H9 (cell line): ENCODE data around the gene FBXO22. TPM values are rescaled to one million over a fixed set of nuclear protein-coding genes. Genes with fewer than 3 reads are reported as not detected.

Source experiments
- DNase-seq: peaks from one replicate; pipeline ENCODE4 v3.0.0-alpha.2; 2017
- H2AFZ ChIP-seq: one replicate; pipeline ENCODE4 v1.6.1; 2013; ENCODE audit warnings: mild to moderate bottlenecking, low read length, control low read depth, moderate library complexity
- H2AK5ac ChIP-seq: 2 replicates; pipeline ENCODE4 v1.6.1; 2013; ENCODE audit warnings: low read length, control low read depth, mixed read lengths; ENCODE audit not compliant: insufficient read length
- H2BK120ac ChIP-seq: one replicate; pipeline ENCODE4 v1.6.1; 2013; ENCODE audit warnings: low read depth, mild to moderate bottlenecking, low read length, control low read depth, inconsistent platforms; ENCODE audit not compliant: poor library complexity, severe bottlenecking
- H2BK12ac ChIP-seq: 2 replicates; pipeline ENCODE4 v1.6.1; 2013; ENCODE audit warnings: low read length, control low read depth, mixed read lengths, low read depth; ENCODE audit not compliant: insufficient read length
- H2BK15ac ChIP-seq: 2 replicates; pipeline ENCODE4 v1.6.1; 2013; ENCODE audit warnings: low read depth, low read length, control low read depth
- H2BK20ac ChIP-seq: one replicate; pipeline ENCODE4 v1.6.1; 2013; ENCODE audit warnings: low read depth, mild to moderate bottlenecking, low read length, control low read depth, inconsistent platforms; ENCODE audit not compliant: poor library complexity, severe bottlenecking
- H2BK5ac ChIP-seq: 2 replicates; pipeline ENCODE4 v1.6.1; 2013; ENCODE audit warnings: low read length, control low read depth, mixed read lengths; ENCODE audit not compliant: insufficient read length
- H3K14ac ChIP-seq: 2 replicates; pipeline ENCODE4 v1.6.1; 2013; ENCODE audit warnings: low read length, control low read depth; ENCODE audit not compliant: insufficient read depth
- H3K18ac ChIP-seq: 2 replicates; pipeline ENCODE4 v1.6.1; 2013; ENCODE audit warnings: low read depth, mild to moderate bottlenecking, mixed read lengths, low read length, control low read depth; ENCODE audit not compliant: insufficient read length
- H3K23ac ChIP-seq: 2 replicates; pipeline ENCODE4 v1.6.1; 2013; ENCODE audit warnings: low read length, control low read depth, mixed read lengths, low read depth; ENCODE audit not compliant: insufficient read length
- H3K23me2 ChIP-seq: 2 replicates; pipeline ENCODE4 v1.6.1; 2013; ENCODE audit warnings: low read depth, mild to moderate bottlenecking, mixed read lengths, low read length, control low read depth; ENCODE audit not compliant: insufficient read length, poor library complexity, severe bottlenecking
- H3K27ac ChIP-seq: 2 replicates; pipeline ENCODE4 v1.5.1; 2013; ENCODE audit warnings: low read length, control low read depth, mixed read lengths, low read depth; ENCODE audit not compliant: insufficient read length
- H3K27me3 ChIP-seq: 2 replicates; pipeline ENCODE4 v1.6.1; 2013; ENCODE audit warnings: low read length, control low read depth, inconsistent platforms; ENCODE audit not compliant: insufficient read depth
- H3K4ac ChIP-seq: 2 replicates; pipeline ENCODE4 v1.6.1; 2013; ENCODE audit warnings: low read depth, mild to moderate bottlenecking, control low read depth, inconsistent platforms, low read length, moderate library complexity
- H3K4me1 ChIP-seq: 2 replicates; pipeline ENCODE4 v1.6.1; 2013; ENCODE audit warnings: low read length, control low read depth, inconsistent platforms; ENCODE audit not compliant: insufficient read depth
- H3K4me2 ChIP-seq: 2 replicates; pipeline ENCODE4 v1.6.1; 2013; ENCODE audit warnings: low read length, control low read depth, mixed read lengths; ENCODE audit not compliant: insufficient read length, insufficient read depth
- H3K56ac ChIP-seq: 2 replicates; pipeline ENCODE4 v1.6.1; 2013; ENCODE audit warnings: low read depth, mild to moderate bottlenecking, mixed read lengths, low read length, control low read depth; ENCODE audit not compliant: insufficient read length
- H3K79me1 ChIP-seq: 2 replicates; pipeline ENCODE4 v1.6.1; 2013; ENCODE audit warnings: low read depth, mild to moderate bottlenecking, moderate library complexity, low read length, control low read depth, inconsistent platforms; ENCODE audit not compliant: insufficient read depth, poor library complexity, severe bottlenecking
- H3K79me2 ChIP-seq: 2 replicates; pipeline ENCODE4 v1.6.1; 2013; ENCODE audit warnings: low read length, control low read depth, inconsistent platforms; ENCODE audit not compliant: insufficient read depth
- H3K9ac ChIP-seq: 2 replicates; pipeline ENCODE4 v1.6.1; 2013; ENCODE audit warnings: low read length, control low read depth, mixed read lengths; ENCODE audit not compliant: insufficient read length; ENCODE audit errors: extremely low read depth
- H3K9me3 ChIP-seq: one replicate; pipeline ENCODE4 v1.6.1; 2013; ENCODE audit warnings: low read depth, low read length, inconsistent platforms; ENCODE audit not compliant: control insufficient read depth
- H3T11ph ChIP-seq: one replicate; pipeline ENCODE4 v1.6.1; 2013; ENCODE audit warnings: mild to moderate bottlenecking, low read length, control low read depth, inconsistent platforms
- H4K20me1 ChIP-seq: one replicate; pipeline ENCODE4 v1.6.1; 2013; ENCODE audit not compliant: control insufficient read depth, insufficient read length, insufficient read depth
- H4K5ac ChIP-seq: 2 replicates; pipeline ENCODE4 v1.6.1; 2013; ENCODE audit warnings: low read depth, mild to moderate bottlenecking, mixed read lengths, low read length, control low read depth; ENCODE audit not compliant: insufficient read length
- H4K8ac ChIP-seq: replicated peaks from 2 replicates; pipeline ENCODE4 v1.6.1; 2013; ENCODE audit warnings: low read length, control low read depth, mixed read lengths, low read depth; ENCODE audit not compliant: insufficient read length
- H4K91ac ChIP-seq: 2 replicates; pipeline ENCODE4 v1.6.1; 2013; ENCODE audit warnings: low read depth, mild to moderate bottlenecking, moderate library complexity, mixed read lengths, low read length, control low read depth; ENCODE audit not compliant: insufficient read length
- H3K27ac Mint-ChIP-seq, 3 experiments: 2 replicates in 2 of 3; 3 replicates in 1 of 3; pipeline ENCODE4 v1.8.0; 2020 to 2021; ENCODE audit warnings: mixed read lengths in 3 of 3, mild to moderate bottlenecking in 1 of 3, moderate library complexity in 1 of 3
- H3K27me3 Mint-ChIP-seq: 2 replicates; pipeline ENCODE4 v1.8.0; 2021; ENCODE audit warnings: low read depth, mild to moderate bottlenecking, moderate library complexity, mixed read lengths
- H3K36me3 Mint-ChIP-seq, 3 experiments: 2 replicates in 2 of 3; 3 replicates in 1 of 3; pipeline ENCODE4 v1.8.0; 2020 to 2021; ENCODE audit warnings: low read depth in 3 of 3, mixed read lengths in 3 of 3; ENCODE audit not compliant: insufficient read depth in 1 of 3
- H3K4me1 Mint-ChIP-seq, 2 experiments: 2 replicates each; pipeline ENCODE4 v1.8.0; 2020; ENCODE audit warnings: mixed read lengths in 2 of 2
- H3K4me3 Mint-ChIP-seq, 2 experiments: 2 replicates in 1 of 2; 3 replicates in 1 of 2; pipeline ENCODE4 v1.8.0; 2020 to 2021; ENCODE audit warnings: mild to moderate bottlenecking in 2 of 2, mixed read lengths in 2 of 2, moderate library complexity in 1 of 2
- H3K9me3 Mint-ChIP-seq, 2 experiments: 2 replicates in 1 of 2; 3 replicates in 1 of 2; pipeline ENCODE4 v1.8.0; 2020; ENCODE audit warnings: mild to moderate bottlenecking in 2 of 2, mixed read lengths in 2 of 2, moderate library complexity in 1 of 2
- CTCF ChIP-seq: fragments of 200-600 bp; sonication (generic); conservative IDR thresholded peaks from 3 replicates; pipeline ENCODE4 v1.8.0; 2021; ENCODE audit warnings: antibody characterized with exemption, mild to moderate bottlenecking
- WGBS: extraction: QIAGEN DNeasy Blood & Tissue Kit; methylation state at CpG from one replicate; pipeline ENCODE4 v1.1.7; 2013; ENCODE audit warnings: missing lambda C conversion rate, low lambda C conversion rate, mixed read lengths; ENCODE audit not compliant: insufficient read length; ENCODE audit errors: extremely low coverage; 5-methylcytosine and 5-hydroxymethylcytosine counted together
- total RNA-seq: library from RNA; stranded (reverse); gene quantifications from 2 replicates; pipeline ENCODE4 v1.2.1, GENCODE V29; 2021

Gene FBXO22
- total RNA-seq, 1 experiment from 2014 or later = 59.9 TPM

- no peak overlapping the region for H3K14ac ChIP-seq
- Mint-ChIP-seq H3K36me3 (peaks cover 5 to 37% (median 17%) of the 10 kb centered on the region in 3 experiments; a peak in 6 of 7 replicates), H3K4me3 (no peak overlapping the region), H3K4me1 (peaks cover 26 to 33% of the 10 kb centered on the region in 2 experiments), H3K27me3 (no peaks in the 10 kb centered on the region), H3K27ac (0 out of 7 replicates have a peak overlapping the region, but pooled peaks of 1 of the 3 experiments have one; percentile 36), H3K9me3 (no peaks in the 10 kb centered on the region)
- no peak overlapping the region for H2BK120ac ChIP-seq
- no peak overlapping the region for H3K18ac ChIP-seq
- H2BK5ac ChIP-seq = no peak overlapping the region
- no peaks in the 10 kb centered on the region for H4K20me1 ChIP-seq
- no peak overlapping the region for H3K9ac ChIP-seq
- no peak overlapping the region for H3K27ac ChIP-seq
- WGBS = no CpG with 5 or more reads among the region's 2 CpGs
- no peak for DNase-seq
- H3K23me2 ChIP-seq = no peaks in the 10 kb centered on the region
- peaks cover 10% of the 10 kb centered on the region for H3K4me1 ChIP-seq
- no peak overlapping the region for H4K5ac ChIP-seq
- H3K79me2 ChIP-seq = peaks cover 3% of the 10 kb centered on the region; the same call in 1 of the 2 replicates
- H4K8ac ChIP-seq = no peak overlapping the region
- peaks cover 4% of the 10 kb centered on the region for H3K79me1 ChIP-seq
- no peak overlapping the region for H3K23ac ChIP-seq
- no peak overlapping the region for H3K4ac ChIP-seq
- H3K56ac ChIP-seq = no peak overlapping the region
- no peak overlapping the region for H2BK12ac ChIP-seq
- H3K9me3 ChIP-seq = no peaks in the 10 kb centered on the region
- no peak overlapping the region for H2AK5ac ChIP-seq
- H2AFZ ChIP-seq = no peak overlapping the region
- H4K91ac ChIP-seq = no peak overlapping the region
- TF ChIP-seq CTCF = no peak
- H2BK15ac ChIP-seq = no peak overlapping the region
- no peak overlapping the region for H3T11ph ChIP-seq
- H2BK20ac ChIP-seq = no peak overlapping the region
- H3K4me2 ChIP-seq = no peak overlapping the region
- H3K27me3 ChIP-seq = no peaks in the 10 kb centered on the region
These were observed 21.8 kb downstream of the FBXO22 start for GRCh38 chr15:75925440-75925839.
